H1 (cell line): ENCODE results near the gene RAD51B. TPM values are rescaled to one million over a fixed set of nuclear protein-coding genes. Genes with fewer than 3 reads are reported as not detected.

Experiments
- CREB1 ChIP-seq: IDR thresholded peaks from 2 replicates; pipeline ENCODE4 v1.6.1; 2012; ENCODE audit warnings: inconsistent platforms
- JUN ChIP-seq: IDR thresholded peaks from 2 replicates; pipeline ENCODE4 v1.6.1; 2011; ENCODE audit warnings: low read depth, mild to moderate bottlenecking, improper control_type of control experiment, low read length
- KDM1A ChIP-seq: fragments of 200-600, 300-600 bp; sonication (generic); IDR thresholded peaks from 2 replicates; pipeline ENCODE4 v1.7.1; 2016; ENCODE audit warnings: mild to moderate bottlenecking, low read length, borderline replicate concordance
- SP4 ChIP-seq: IDR thresholded peaks from 2 replicates; pipeline ENCODE4 v1.6.1; 2012; ENCODE audit warnings: low read length, inconsistent platforms
- SUZ12 ChIP-seq: fragments of 200-600 bp; sonication (generic); IDR thresholded peaks from 2 replicates; pipeline ENCODE4 v1.6.1; 2012; ENCODE audit warnings: mild to moderate bottlenecking, inconsistent platforms, low read length, moderate library complexity, mixed read lengths
- polyA plus RNA-seq, 7 experiments: library from polyadenylated mRNA; depleted of rRNA in 3 of 7; stranded (reverse) in 5 of 7; unstranded in 2 of 7; fragments of >200 nt in 5 of 7; fragments of 200-250 nt in 2 of 7; gene quantifications; 1 replicate in 5 of 7; 2 replicates in 1 of 7; 4 replicates in 1 of 7; pipeline versions ENCODE4 v1.2.1 to v1.2.3, GENCODE V29; 2011 to 2013; ENCODE audit warnings: missing spikeins in 2 of 7, mixed read lengths in 2 of 7
- total RNA-seq: library from RNA; stranded (reverse); fragmentation: NEBNext Ultra II Directional; extraction: Animal tissue kit (Norgen Biotek cat#: 25700); gene quantifications from 2 replicates; pipeline ENCODE4 v1.2.1, GENCODE V29; 2021

RAD51B gene
- total and polyA plus RNA-seq, 2 of the 8 experiments (the other 6 are each of a cell fraction or from before 2014, with no cell fraction given), result 3.9 to 14.9 TPM

DNA sequence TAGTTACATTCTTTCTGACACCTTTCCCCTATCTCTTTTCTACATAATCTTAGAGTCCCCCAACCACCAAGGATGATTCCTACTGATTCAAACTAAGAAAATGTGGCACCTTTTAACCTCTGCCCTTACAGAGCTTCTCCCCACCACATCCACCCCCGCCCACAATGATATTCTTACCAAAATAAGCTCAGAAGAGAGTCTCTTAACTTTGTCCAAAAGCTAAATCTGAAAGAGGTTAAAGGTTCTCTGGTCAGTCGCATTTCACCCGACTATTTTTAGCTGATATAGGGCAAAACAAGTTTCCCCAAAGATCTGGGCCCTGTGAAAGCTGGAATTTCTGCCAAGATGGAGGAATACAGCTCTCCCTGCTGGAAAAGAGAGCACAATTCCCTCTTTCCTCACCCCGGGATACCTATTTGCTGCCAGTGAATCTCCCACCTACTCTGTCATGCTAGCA, 844.7 kb downstream of the RAD51B start (continued):
- TF ChIP-seq SUZ12 (no peak), JUN (no peak), SP4 (no peak), CREB1 (no peak), KDM1A (no peak)
